Gastroesophageal sphincter (tissue), 4 donors: ENCODE data around the gene PLEKHO2. TPM values are rescaled to one million over a fixed set of nuclear protein-coding genes. Genes with fewer than 3 reads are reported as not detected.

Experiments used
- ATAC-seq: fragments of 150-250 bp; one replicate; pipeline ENCODE4 v1.9.1; 2016; ENCODE audit warnings: mild to moderate bottlenecking, moderate library complexity
- H3K27ac ChIP-seq, 4 donors: fragments of 200-600 bp; sonication (generic) in 3 of 4; 1 replicate in 3 of 4; 2 replicates in 1 of 4; pipeline ENCODE4 v1.5.1; 2016 to 2019
- H3K27me3 ChIP-seq: fragments of 200-600 bp; sonication (generic); one replicate; pipeline ENCODE4 v1.5.1; 2019
- H3K36me3 ChIP-seq, 2 donors: fragments of 200-600 bp; sonication (generic); one replicate each; pipeline ENCODE4 v1.5.1; 2019; ENCODE audit warnings: control low read depth in 1 of 2
- H3K4me1 ChIP-seq, 3 donors: fragments of 200-600 bp; sonication (generic); 1 replicate in 2 of 3; 2 replicates in 1 of 3; pipeline ENCODE4 v1.5.1; 2016 to 2019; ENCODE audit warnings: control low read depth in 2 of 3
- H3K4me3 ChIP-seq, 2 donors: fragments of 200-600 bp; sonication (generic); one replicate each; pipeline ENCODE4 v1.5.1; 2019; ENCODE audit warnings: mild to moderate bottlenecking in 1 of 2, moderate library complexity in 1 of 2
- H3K9me3 ChIP-seq, 3 donors: fragments of 200-600 bp; sonication (generic); one replicate each; pipeline ENCODE4 v1.5.1; 2017 to 2019; ENCODE audit warnings: control low read depth in 2 of 3
- EP300 ChIP-seq: sonication (generic); formaldehyde crosslinking; IDR thresholded peaks from one replicate; pipeline ENCODE4 v1.6.1; 2017; ENCODE audit warnings: antibody characterized with exemption, mild to moderate bottlenecking
- POLR2A ChIP-seq, 2 donors: fragments of 450-650 bp; IDR thresholded peaks; one replicate each; pipeline ENCODE4 v1.6.1; 2017; ENCODE audit warnings: antibody characterized with exemption in 2 of 2, mild to moderate bottlenecking in 2 of 2, moderate library complexity in 1 of 2
- POLR2AphosphoS5 ChIP-seq: sonication (generic); formaldehyde crosslinking; IDR thresholded peaks from one replicate; pipeline ENCODE4 v1.6.1; 2017; ENCODE audit warnings: antibody characterized with exemption
- WGBS, 2 donors: methylation state at CpG; one replicate each; pipeline ENCODE4 v1.1.5; 2018; ENCODE audit warnings: low coverage in 1 of 2; 5-methylcytosine and 5-hydroxymethylcytosine counted together
- total RNA-seq, 4 donors: library from RNA; depleted of rRNA; stranded (reverse); fragments of >200 nt; gene quantifications; one replicate each; pipeline ENCODE4 v1.1.0, GENCODE V29; 2016
- TF ChIP-seq, protein P1 (sequence below), 4 experiments: fragments of 200-600 bp in 2 of 4; fragments of 450-650 bp in 2 of 4; sonication (generic) in 1 of 4; IDR thresholded peaks; one replicate each; pipeline ENCODE4 v1.5.1; 2017 to 2019; ENCODE audit warnings: antibody characterized with exemption in 4 of 4, mild to moderate bottlenecking in 2 of 4, moderate library complexity in 2 of 4

The PLEKHO2 gene
- total RNA-seq, 4 donors from 2014 or later, result 27.1 to 47.9 (median 43.1) TPM

DNA sequence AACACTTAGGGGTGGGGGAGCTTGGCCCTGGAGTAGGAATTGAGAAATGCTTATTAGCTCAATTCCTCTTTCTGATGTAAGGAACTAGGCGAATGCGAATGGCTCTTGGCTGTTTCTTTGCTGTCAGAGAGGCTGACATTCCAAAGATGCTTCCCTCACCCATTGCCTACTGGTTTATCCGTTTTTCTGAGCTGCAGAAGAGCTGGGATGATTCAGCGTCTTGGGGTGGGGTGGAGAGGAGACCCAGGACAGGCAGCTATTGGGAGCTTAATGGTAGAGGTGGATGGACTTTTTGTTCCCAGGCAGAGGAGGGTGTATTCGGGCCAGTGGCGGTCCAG is 9.8 kb downstream of the PLEKHO2 start:
- H3K4me1 ChIP-seq, result peaks cover 12 to 100% (median 74%) of the 10 kb centered on the region in 3 donors
- H3K27ac ChIP-seq, result peak overlapping the region; percentile 88 to 96 (median 92)
- peak overlapping the region in 1 of 2 donors; percentile 11 for H3K4me3 ChIP-seq
- H3K9me3 ChIP-seq, result no peaks in the 10 kb centered on the region
- WGBS, 2 donors, result 0 to 22% methylated on average over 4 to 6 of the region's 6 CpGs
- ATAC-seq, result peak; percentile 86
- H3K27me3 ChIP-seq, result no peaks in the 10 kb centered on the region
- TF ChIP-seq EP300 (no peak), POLR2AphosphoS5 (peak; percentile 75), POLR2A (IDR thresholded peaks at IDR 0.05) (no peak)
- H3K36me3 ChIP-seq, result peaks cover 0 to 57% of the 10 kb centered on the region in 2 donors

DNA sequence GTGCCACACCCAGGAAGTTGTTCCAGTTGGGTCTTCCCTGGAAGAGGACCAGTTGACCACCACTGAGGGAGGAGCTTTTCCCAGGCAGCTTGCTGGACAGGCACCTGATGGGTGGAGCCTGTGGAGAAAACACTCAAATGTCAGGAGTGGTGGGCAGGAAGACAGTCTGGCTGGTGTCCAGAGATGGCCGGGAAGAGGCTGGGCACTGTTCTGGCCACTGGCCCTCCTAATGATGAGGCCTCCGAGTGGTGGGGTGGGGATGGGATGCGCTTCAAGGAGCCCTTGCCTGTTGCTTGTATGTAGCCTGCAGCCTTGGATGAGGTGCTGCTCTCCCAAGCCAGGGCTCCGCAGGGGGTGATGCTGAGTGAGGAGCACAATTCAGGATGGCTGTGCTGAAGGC is 12.3 kb downstream of the PLEKHO2 start:
- peaks cover 0 to 49% of the 10 kb centered on the region in 2 donors for H3K36me3 ChIP-seq
- ATAC-seq, result no peak
- H3K27me3 ChIP-seq, result no peaks in the 10 kb centered on the region
- no peak overlapping the region for H3K4me3 ChIP-seq
- H3K4me1 ChIP-seq, result peaks cover 26 to 100% (median 84%) of the 10 kb centered on the region in 3 donors
- H3K9me3 ChIP-seq, result no peaks in the 10 kb centered on the region
- H3K27ac ChIP-seq, result peak overlapping the region in 3 of 4 donors; percentile 90 to 96 (median 91)
- TF ChIP-seq, protein P1, sequence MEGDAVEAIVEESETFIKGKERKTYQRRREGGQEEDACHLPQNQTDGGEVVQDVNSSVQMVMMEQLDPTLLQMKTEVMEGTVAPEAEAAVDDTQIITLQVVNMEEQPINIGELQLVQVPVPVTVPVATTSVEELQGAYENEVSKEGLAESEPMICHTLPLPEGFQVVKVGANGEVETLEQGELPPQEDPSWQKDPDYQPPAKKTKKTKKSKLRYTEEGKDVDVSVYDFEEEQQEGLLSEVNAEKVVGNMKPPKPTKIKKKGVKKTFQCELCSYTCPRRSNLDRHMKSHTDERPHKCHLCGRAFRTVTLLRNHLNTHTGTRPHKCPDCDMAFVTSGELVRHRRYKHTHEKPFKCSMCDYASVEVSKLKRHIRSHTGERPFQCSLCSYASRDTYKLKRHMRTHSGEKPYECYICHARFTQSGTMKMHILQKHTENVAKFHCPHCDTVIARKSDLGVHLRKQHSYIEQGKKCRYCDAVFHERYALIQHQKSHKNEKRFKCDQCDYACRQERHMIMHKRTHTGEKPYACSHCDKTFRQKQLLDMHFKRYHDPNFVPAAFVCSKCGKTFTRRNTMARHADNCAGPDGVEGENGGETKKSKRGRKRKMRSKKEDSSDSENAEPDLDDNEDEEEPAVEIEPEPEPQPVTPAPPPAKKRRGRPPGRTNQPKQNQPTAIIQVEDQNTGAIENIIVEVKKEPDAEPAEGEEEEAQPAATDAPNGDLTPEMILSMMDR (IDR thresholded peaks at IDR 0.05), result no peak
- peak; percentile 34 for TF ChIP-seq POLR2AphosphoS5
- WGBS, 2 donors, result 40 to 100% methylated on average over 1 to 2 of the region's 4 CpGs

DNA sequence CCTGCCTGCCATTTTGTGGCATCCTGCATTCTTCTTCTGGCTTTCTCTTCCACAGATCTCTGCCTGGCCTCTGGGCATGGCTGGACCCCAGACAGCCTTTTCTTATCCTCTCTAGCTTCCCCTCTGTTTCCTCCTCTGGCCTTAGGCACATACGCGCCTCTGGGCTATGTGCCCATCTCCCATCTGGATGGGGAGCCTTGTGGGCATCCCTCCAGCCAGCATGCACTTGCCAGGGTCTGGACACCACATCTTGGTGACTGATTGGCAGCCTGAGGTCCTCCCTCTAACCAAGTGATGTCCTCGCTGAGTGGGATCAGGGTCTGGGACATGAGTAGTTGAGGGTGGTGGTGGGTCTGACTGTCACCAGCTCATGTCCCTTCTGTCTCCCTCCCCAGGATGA is 12.8 kb downstream of the PLEKHO2 start:
- Histone ChIP-seq H3K4me1 (peaks cover 26 to 100% (median 88%) of the 10 kb centered on the region in 3 donors), H3K9me3 (no peaks in the 10 kb centered on the region), H3K27me3 (no peaks in the 10 kb centered on the region), H3K27ac (peak overlapping the region; percentile 10 to 96 (median 90)), H3K4me3 (no peak overlapping the region), H3K36me3 (peaks cover 0 to 45% of the 10 kb centered on the region in 2 donors)
- ATAC-seq, result no peak
- 20% methylated on average over 1 of the region's 3 CpGs; no CpG with 5 or more reads in 1 of the 2 donors for WGBS, 2 donors
- TF ChIP-seq, protein P1 (IDR thresholded peaks at IDR 0.05), result no peak
- TF ChIP-seq EP300 (no peak), POLR2AphosphoS5 (no peak), POLR2A (IDR thresholded peaks at IDR 0.05) (no peak)

DNA sequence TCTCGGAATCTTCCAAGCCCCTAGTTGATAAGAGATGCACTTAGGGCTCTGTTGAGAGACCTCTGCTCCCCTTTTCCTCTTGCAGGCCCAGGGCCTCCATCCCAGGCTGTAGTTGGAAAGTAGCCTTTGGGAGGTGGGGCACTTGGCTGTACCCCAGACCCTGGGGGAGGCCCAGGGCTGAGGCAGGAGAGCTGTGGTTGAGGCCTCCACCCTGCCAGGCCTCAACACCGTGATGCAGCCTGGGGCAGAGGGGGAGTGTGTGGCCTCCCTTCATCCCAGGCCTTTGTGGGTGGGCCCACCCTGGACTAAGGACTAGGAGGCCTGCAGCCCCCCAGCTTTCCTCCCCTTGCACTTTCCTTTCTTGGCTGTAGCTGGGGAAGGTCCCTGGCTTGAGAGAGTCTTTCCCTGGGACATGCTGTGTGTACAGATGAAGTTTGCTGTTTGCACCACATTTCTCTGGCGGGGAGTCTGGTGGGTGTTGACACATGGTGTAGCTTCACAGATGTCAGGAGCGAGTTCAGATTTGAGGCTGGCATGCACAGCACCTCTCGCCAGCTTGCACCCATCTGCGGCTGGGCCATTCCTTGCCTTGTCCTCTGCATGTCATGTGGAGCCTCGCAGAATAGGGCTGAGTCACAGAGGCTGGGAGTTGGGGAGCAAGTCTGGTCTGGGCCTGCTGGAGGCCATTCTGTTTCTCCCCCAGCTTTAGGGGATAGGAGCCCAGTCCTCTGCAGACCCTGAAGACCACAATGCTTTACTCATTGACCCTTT is 13.7 kb downstream of the PLEKHO2 start:
- no peak for ATAC-seq
- Histone ChIP-seq H3K27me3 (no peaks in the 10 kb centered on the region), H3K4me3 (no peak overlapping the region), H3K9me3 (no peaks in the 10 kb centered on the region), H3K4me1 (peaks cover 26 to 100% (median 90%) of the 10 kb centered on the region in 3 donors), H3K27ac (peak overlapping the region; percentile 47 to 96 (median 90)), H3K36me3 (peaks cover 0 to 45% of the 10 kb centered on the region in 2 donors)
- no peak for TF ChIP-seq POLR2AphosphoS5
- no peak for TF ChIP-seq EP300
- TF ChIP-seq, protein P1 (IDR thresholded peaks at IDR 0.05), result no peak
- TF ChIP-seq POLR2A (IDR thresholded peaks at IDR 0.05), result no peak
- 20 to 80% methylated on average over 1 of the region's 7 CpGs for WGBS, 2 donors

DNA sequence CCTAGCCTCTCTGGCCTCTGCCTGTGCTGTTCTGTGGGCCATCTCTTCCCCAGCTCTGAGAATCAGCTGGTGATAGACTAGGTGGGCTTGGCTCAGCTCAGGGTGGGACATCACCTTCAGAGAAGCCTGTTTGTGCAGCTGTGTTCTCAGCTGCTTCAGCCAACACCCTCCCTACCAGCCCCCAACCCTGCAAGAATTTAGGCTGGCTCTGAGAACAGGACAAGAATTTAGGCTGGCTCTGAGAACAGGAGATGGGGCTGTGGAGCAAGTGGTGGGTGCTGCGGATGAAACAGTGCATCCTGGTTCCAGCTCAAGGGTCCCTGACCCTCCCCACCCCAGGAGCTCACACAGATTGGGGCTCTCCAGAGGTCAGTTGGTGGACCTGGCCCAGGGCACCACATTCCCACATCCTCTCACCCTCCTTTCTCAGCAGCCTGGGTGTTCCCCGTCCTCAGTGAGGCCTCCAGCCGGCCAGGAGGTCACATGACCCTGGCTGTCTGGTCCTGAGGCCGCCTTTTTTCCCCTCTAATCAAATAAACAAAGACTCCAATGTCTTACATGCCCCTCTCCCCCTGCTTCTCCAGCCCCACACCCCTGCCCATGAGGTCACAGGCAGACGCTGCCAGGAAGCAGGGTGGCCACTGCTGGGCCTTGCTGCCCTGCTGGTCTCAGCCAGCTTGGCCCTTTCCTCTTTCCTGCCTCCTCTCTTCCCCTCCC is 14.9 kb downstream of the PLEKHO2 start:
- 7 to 14% methylated on average over 2 to 3 of the region's 5 CpGs for WGBS, 2 donors
- no peaks in the 10 kb centered on the region for H3K27me3 ChIP-seq
- peaks cover 23 to 100% (median 88%) of the 10 kb centered on the region in 3 donors for H3K4me1 ChIP-seq
- H3K27ac ChIP-seq, result peak overlapping the region; percentile 47 to 96 (median 90)
- TF ChIP-seq POLR2AphosphoS5 (peak; percentile 48), POLR2A (IDR thresholded peaks at IDR 0.05) (no peak), EP300 (no peak)
- TF ChIP-seq, protein P1 (IDR thresholded peaks at IDR 0.05), result peak in 1 of 4 experiments; percentile 17
- H3K36me3 ChIP-seq, result peaks cover 0 to 51% of the 10 kb centered on the region in 2 donors
- H3K9me3 ChIP-seq, result no peaks in the 10 kb centered on the region
- peak; percentile 67 for ATAC-seq
- H3K4me3 ChIP-seq, result no peak overlapping the region
